Measurements from ENCODE around the gene CDH20. TPM values are rescaled to one million over a fixed set of nuclear protein-coding genes. Genes with fewer than 3 reads are reported as not detected.

CDH20 gene
- total RNA-seq, 1 experiment from 2014 or later: not detected

DNA sequence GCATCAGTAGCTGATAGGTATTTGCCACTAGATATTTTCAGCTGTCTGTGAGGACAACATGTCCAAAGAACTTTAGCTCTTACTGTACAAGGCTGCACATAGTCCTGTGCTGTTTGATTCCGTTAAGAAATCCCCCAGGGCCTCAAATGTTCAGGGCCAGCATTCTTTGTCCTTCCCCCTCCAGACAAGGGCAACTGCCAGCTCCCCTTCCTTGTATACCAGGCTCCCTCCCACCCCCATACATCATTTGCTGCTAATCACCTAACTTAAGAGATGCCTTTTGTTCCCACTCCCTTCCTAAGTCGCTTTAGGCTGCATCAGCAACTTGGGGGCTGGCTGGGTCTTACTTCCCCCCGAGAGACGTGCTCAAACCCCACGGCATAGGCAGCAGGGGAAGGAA is 138.7 kb downstream of the CDH20 start:
- ChIA-PET POLR2A (no interaction called here), CTCF (no interaction called here), RAD21 (ENCODE audit: low non-redundant PET in 1 of 2, low total read pairs in 2 of 2, uncharacterized antibody in 2 of 2, unreplicated experiment in 2 of 2) (no interaction called here)
- no peaks in the 10 kb centered on the region for H3K4me1 ChIP-seq (ENCODE audit: control insufficient read depth in 1 of 2, insufficient read depth in 2 of 2, low read length in 2 of 2)
- H3K79me2 ChIP-seq (ENCODE audit: insufficient read depth, low read length): no peaks in the 10 kb centered on the region
- no TSS peak for BruUV-seq (replicated peaks)
- H3K27me3 ChIP-seq (ENCODE audit: insufficient read depth, low read length): peaks cover 62% of the 10 kb centered on the region
- ATAC-seq (no peak), DNase-seq (ENCODE audit: low read depth, low spot score) (no peak)
- H3K9me2 ChIP-seq (ENCODE audit: insufficient read depth): no peaks in the 10 kb centered on the region
- H3K9ac ChIP-seq (ENCODE audit: low read length): no peak overlapping the region
- no peak overlapping the region for H2AFZ ChIP-seq (ENCODE audit: low read depth, low read length, poor library complexity, severe bottlenecking)
- H3K27ac ChIP-seq (ENCODE audit: low read depth, low read length): no peak overlapping the region
- no peaks in the 10 kb centered on the region for H4K20me1 ChIP-seq (ENCODE audit: insufficient read depth)
- H3K4me3 ChIP-seq (replicated peaks in 1 of 2; ENCODE audit: low read depth in 1 of 2, low read length in 2 of 2): no peak overlapping the region
- H3K9me3 ChIP-seq (ENCODE audit: control insufficient read depth in 1 of 2, insufficient read depth in 1 of 2, low read depth in 1 of 2, low read length in 2 of 2): no peaks in the 10 kb centered on the region
- TF ChIP-seq YY1 (IDR thresholded peaks at IDR 0.05; ENCODE audit: extremely low read depth, insufficient replicate concordance, low read depth, low read length) (no peak), ZFX (IDR thresholded peaks at IDR 0.05) (no peak), ELF1 (IDR thresholded peaks at IDR 0.05; ENCODE audit: borderline replicate concordance, low read depth) (no peak), MAX (IDR thresholded peaks at IDR 0.05) (no peak), CBX3 (IDR thresholded peaks at IDR 0.05; ENCODE audit: low read depth) (no peak)
- TF ChIP-seq, protein P1, sequence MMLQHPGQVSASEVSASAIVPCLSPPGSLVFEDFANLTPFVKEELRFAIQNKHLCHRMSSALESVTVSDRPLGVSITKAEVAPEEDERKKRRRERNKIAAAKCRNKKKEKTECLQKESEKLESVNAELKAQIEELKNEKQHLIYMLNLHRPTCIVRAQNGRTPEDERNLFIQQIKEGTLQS (IDR thresholded peaks at IDR 0.05): no peak
- intact Hi-C loops (cut with micrococcal nuclease): no loop called here
- no peak overlapping the region for H3K4me2 ChIP-seq (ENCODE audit: low read length)
- H3K36me3 ChIP-seq (ENCODE audit: control insufficient read depth in 1 of 2, insufficient read depth in 2 of 2, low read length in 2 of 2): no peaks in the 10 kb centered on the region

- ATAC-seq: no peak
- DNase-seq (ENCODE audit: low read depth, low spot score): no peak
- H3K9me2 ChIP-seq (ENCODE audit: insufficient read depth): no peaks in the 10 kb centered on the region
- H3K36me3 ChIP-seq (ENCODE audit: control insufficient read depth in 1 of 2, insufficient read depth in 2 of 2, low read length in 2 of 2): no peaks in the 10 kb centered on the region
- no peak overlapping the region for H3K4me3 ChIP-seq (replicated peaks in 1 of 2; ENCODE audit: low read depth in 1 of 2, low read length in 2 of 2)
- H3K27me3 ChIP-seq (ENCODE audit: insufficient read depth, low read length): peaks cover 65% of the 10 kb centered on the region
- no peaks in the 10 kb centered on the region for H3K9me3 ChIP-seq (ENCODE audit: control insufficient read depth in 1 of 2, insufficient read depth in 1 of 2, low read depth in 1 of 2, low read length in 2 of 2)
- no peak overlapping the region for H3K4me2 ChIP-seq (ENCODE audit: low read length)
- ChIA-PET POLR2A (no interaction called here), CTCF (no interaction called here), RAD21 (ENCODE audit: low non-redundant PET in 1 of 2, low total read pairs in 2 of 2, uncharacterized antibody in 2 of 2, unreplicated experiment in 2 of 2) (no interaction called here)
- H3K27ac ChIP-seq (ENCODE audit: low read depth, low read length): no peak overlapping the region
- no peak overlapping the region for H3K9ac ChIP-seq (ENCODE audit: low read length)
- H4K20me1 ChIP-seq (ENCODE audit: insufficient read depth): no peaks in the 10 kb centered on the region
- intact Hi-C loops (cut with micrococcal nuclease): no loop called here
- no TSS peak for BruUV-seq (replicated peaks)
- H3K4me1 ChIP-seq (ENCODE audit: control insufficient read depth in 1 of 2, insufficient read depth in 2 of 2, low read length in 2 of 2): no peaks in the 10 kb centered on the region
- no peak overlapping the region for H2AFZ ChIP-seq (ENCODE audit: low read depth, low read length, poor library complexity, severe bottlenecking)
- TF ChIP-seq FOSL1 (IDR thresholded peaks at IDR 0.05; ENCODE audit: low read depth) (no peak), SIN3A (IDR thresholded peaks at IDR 0.05; ENCODE audit: low read depth) (no peak), EZH2 (IDR thresholded peaks at IDR 0.05) (no peak), ZNF274 (IDR thresholded peaks at IDR 0.05; ENCODE audit: low read depth, low read length) (no peak), EGR1 (IDR thresholded peaks at IDR 0.05; ENCODE audit: low read depth) (no peak), POLR2A (IDR thresholded peaks at IDR 0.05; ENCODE audit: borderline replicate concordance, extremely low read depth, insufficient read depth, insufficient read length) (no peak), CBX3 (IDR thresholded peaks at IDR 0.05; ENCODE audit: low read depth) (no peak)
- TF ChIP-seq, protein P2, sequence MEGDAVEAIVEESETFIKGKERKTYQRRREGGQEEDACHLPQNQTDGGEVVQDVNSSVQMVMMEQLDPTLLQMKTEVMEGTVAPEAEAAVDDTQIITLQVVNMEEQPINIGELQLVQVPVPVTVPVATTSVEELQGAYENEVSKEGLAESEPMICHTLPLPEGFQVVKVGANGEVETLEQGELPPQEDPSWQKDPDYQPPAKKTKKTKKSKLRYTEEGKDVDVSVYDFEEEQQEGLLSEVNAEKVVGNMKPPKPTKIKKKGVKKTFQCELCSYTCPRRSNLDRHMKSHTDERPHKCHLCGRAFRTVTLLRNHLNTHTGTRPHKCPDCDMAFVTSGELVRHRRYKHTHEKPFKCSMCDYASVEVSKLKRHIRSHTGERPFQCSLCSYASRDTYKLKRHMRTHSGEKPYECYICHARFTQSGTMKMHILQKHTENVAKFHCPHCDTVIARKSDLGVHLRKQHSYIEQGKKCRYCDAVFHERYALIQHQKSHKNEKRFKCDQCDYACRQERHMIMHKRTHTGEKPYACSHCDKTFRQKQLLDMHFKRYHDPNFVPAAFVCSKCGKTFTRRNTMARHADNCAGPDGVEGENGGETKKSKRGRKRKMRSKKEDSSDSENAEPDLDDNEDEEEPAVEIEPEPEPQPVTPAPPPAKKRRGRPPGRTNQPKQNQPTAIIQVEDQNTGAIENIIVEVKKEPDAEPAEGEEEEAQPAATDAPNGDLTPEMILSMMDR (IDR thresholded peaks at IDR 0.05 in 2 of 3, conservative IDR thresholded peaks at IDR 0.05 in 1 of 3; ENCODE audit: borderline replicate concordance in 1 of 3, insufficient read depth in 1 of 3, low read depth in 2 of 3, low read length in 2 of 3): no peak
- H3K79me2 ChIP-seq (ENCODE audit: insufficient read depth, low read length): no peaks in the 10 kb centered on the region
Observed at GRCh38 chr18:61474341-61474740, 141.1 kb downstream of the CDH20 start.
